Colonic mucosa (tissue), 4 donors: Measurements from ENCODE around the gene DYRK2. TPM values are rescaled to one million over a fixed set of nuclear protein-coding genes. Genes with fewer than 3 reads are reported as not detected.

Source experiments
- DNase-seq: peaks from one replicate; pipeline ENCODE4 v3.0.0-alpha.2; 2020
- H3K27ac ChIP-seq: fragments of 200-600 bp; one replicate; pipeline ENCODE4 v1.8.0; 2021
- H3K27me3 ChIP-seq: fragments of 200-600 bp; one replicate; pipeline ENCODE4 v1.8.0; 2021
- H3K36me3 ChIP-seq: fragments of 200-600 bp; one replicate; pipeline ENCODE4 v1.8.0; 2021
- H3K4me1 ChIP-seq: fragments of 200-600 bp; one replicate; pipeline ENCODE4 v1.8.0; 2021; ENCODE audit warnings: mild to moderate bottlenecking
- H3K4me3 ChIP-seq: fragments of 200-600 bp; one replicate; pipeline ENCODE4 v1.8.0; 2021
- H3K9ac ChIP-seq, 2 donors: one replicate each; pipeline ENCODE4 v1.7.0; 2013; ENCODE audit warnings: control low read depth in 2 of 2, low read depth in 2 of 2, low read length in 2 of 2
- H3K9me3 ChIP-seq: fragments of 200-600 bp; one replicate; pipeline ENCODE4 v1.8.0; 2021
- CTCF ChIP-seq: fragments of 200-600 bp; IDR thresholded peaks from one replicate; pipeline ENCODE4 v1.8.0; 2022; ENCODE audit warnings: antibody characterized with exemption, mild to moderate bottlenecking
- intact Hi-C: fragments of 100-400 bp; cut with DNase I; formaldehyde crosslinking; loops from one replicate; pipeline ENCODE4 v1.14.1; 2022
- total RNA-seq, 2 donors: library from RNA; stranded (reverse); fragmentation: NEBNext Ultra II Directional in 1 of 2; extraction: Animal tissue kit (Norgen Biotek cat#: 25700) in 1 of 2; gene quantifications; one replicate each; pipeline ENCODE4 v1.2.1, GENCODE V29; 2021
- donor health status: healthy.
- donor health status: DM: no; HTN: no; CAD: no.
- donor health status: DM: no; HTN: no; CAD: no.

The DYRK2 gene
- total RNA-seq, 2 donors from 2014 or later = 66.0 to 112 TPM

GRCh38 chr12:67649261-67649569, 670 bp downstream of the DYRK2 start:
- no peaks in the 10 kb centered on the region for H3K27me3 ChIP-seq
- peak overlapping the region; percentile 99 for H3K27ac ChIP-seq
- H3K36me3 ChIP-seq = no peaks in the 10 kb centered on the region
- peaks cover 5% of the 10 kb centered on the region for H3K4me1 ChIP-seq
- peak overlapping the region; percentile 82 to 99 for H3K9ac ChIP-seq
- no peaks in the 10 kb centered on the region for H3K9me3 ChIP-seq
- peak overlapping the region; percentile 94 for H3K4me3 ChIP-seq
- TF ChIP-seq CTCF = no peak
- intact Hi-C loops = loop anchor here (10.0 kb wide), 1 partner anchor 204 kb away; no protein-coding TSS in a partner anchor
- no peak for DNase-seq

GRCh38 chr12:67649570-67650387, 1.2 kb downstream of the DYRK2 start:
- H3K27me3 ChIP-seq = no peaks in the 10 kb centered on the region
- peak overlapping the region; percentile 94 for H3K4me3 ChIP-seq
- peak overlapping the region; percentile 99 for H3K27ac ChIP-seq
- H3K4me1 ChIP-seq = peaks cover 5% of the 10 kb centered on the region
- H3K9me3 ChIP-seq = no peaks in the 10 kb centered on the region
- intact Hi-C loops = loop anchor here (5.0 to 10.0 kb wide), 3 partner anchors 205 to 293 kb away; no protein-coding TSS in a partner anchor
- peak overlapping the region; percentile 82 to 99 for H3K9ac ChIP-seq
- no peak for TF ChIP-seq CTCF
- no peaks in the 10 kb centered on the region for H3K36me3 ChIP-seq
- peak; percentile 58 for DNase-seq

GRCh38 chr12:67650388-67651131, 2.0 kb downstream of the DYRK2 start:
- Histone ChIP-seq H3K9ac (peak overlapping the region; percentile 82 to 99), H3K36me3 (no peaks in the 10 kb centered on the region), H3K27me3 (no peaks in the 10 kb centered on the region), H3K4me3 (peak overlapping the region; percentile 94), H3K27ac (peak overlapping the region; percentile 99), H3K9me3 (no peaks in the 10 kb centered on the region), H3K4me1 (peaks cover 5% of the 10 kb centered on the region)
- no peak for TF ChIP-seq CTCF
- intact Hi-C loops = loop anchor here (5.0 kb wide), 2 partner anchors 292 to 293 kb away; no protein-coding TSS in a partner anchor
- peak; percentile 32 for DNase-seq

GRCh38 chr12:67651132-67651695, 2.7 kb downstream of the DYRK2 start:
- TF ChIP-seq CTCF = peak; percentile 24
- intact Hi-C loops = loop anchor here (5.0 kb wide), 2 partner anchors 291 to 294 kb away; no protein-coding TSS in a partner anchor
- DNase-seq = peak; percentile 33
- no peaks in the 10 kb centered on the region for H3K27me3 ChIP-seq
- H3K27ac ChIP-seq = peak overlapping the region; percentile 99
- H3K4me3 ChIP-seq = peak overlapping the region; percentile 94
- no peaks in the 10 kb centered on the region for H3K9me3 ChIP-seq
- H3K36me3 ChIP-seq = no peaks in the 10 kb centered on the region
- peak overlapping the region in 1 of 2 donors; percentile 82 for H3K9ac ChIP-seq
- peaks cover 5% of the 10 kb centered on the region for H3K4me1 ChIP-seq

GRCh38 chr12:67655829-67656228, 7.3 kb downstream of the DYRK2 start:
- H3K27me3 ChIP-seq = no peaks in the 10 kb centered on the region
- H3K4me3 ChIP-seq = no peak overlapping the region
- intact Hi-C loops = no loop called here
- peaks cover 10% of the 10 kb centered on the region for H3K36me3 ChIP-seq
- DNase-seq = no peak
- no peak overlapping the region for H3K9ac ChIP-seq
- H3K27ac ChIP-seq = no peak overlapping the region
- peaks cover 5% of the 10 kb centered on the region for H3K4me1 ChIP-seq
- no peaks in the 10 kb centered on the region for H3K9me3 ChIP-seq
- TF ChIP-seq CTCF = no peak
